Activated T-cell treated with anti-CD3 and anti-CD28 coated beads, Interleukin-2, amount 50 U/mL, for 4 hours (primary cell): ENCODE measurements around the gene FARP2. TPM values are rescaled to one million over a fixed set of nuclear protein-coding genes. Genes with fewer than 3 reads are reported as not detected.

ENCODE experiments used
- ATAC-seq, 2 donors: fragments of 200-7000 bp; cut with Tn5 transposase; one replicate each; pipeline ENCODE4 v1.10.0; 2021
- DNase-seq: peaks from one replicate; pipeline ENCODE4 v3.0.0-alpha.2; 2020
- H3K27me3 Mint-ChIP-seq: one replicate; pipeline ENCODE4 v1.8.0; 2021; ENCODE audit warnings: low read depth, mixed read lengths
- H3K36me3 Mint-ChIP-seq: one replicate; pipeline ENCODE4 v1.8.0; 2022; ENCODE audit warnings: mixed read lengths; ENCODE audit not compliant: insufficient read depth
- H3K4me1 Mint-ChIP-seq: one replicate; pipeline ENCODE4 v1.8.0; 2021; ENCODE audit warnings: low read depth, mixed read lengths
- H3K4me3 Mint-ChIP-seq: one replicate; pipeline ENCODE4 v1.8.0; 2021; ENCODE audit warnings: mild to moderate bottlenecking, moderate library complexity, mixed read lengths
- H3K9me3 Mint-ChIP-seq: one replicate; pipeline ENCODE4 v1.8.0; 2021; ENCODE audit warnings: mixed read lengths
- total RNA-seq, 3 donors: library from RNA; stranded (reverse); gene quantifications; one replicate each; pipeline ENCODE4 v1.2.1, GENCODE V29; 2021

FARP2 gene
- total RNA-seq, 3 donors from 2014 or later: 29.5 to 35.6 (median 30.3) TPM

DNA sequence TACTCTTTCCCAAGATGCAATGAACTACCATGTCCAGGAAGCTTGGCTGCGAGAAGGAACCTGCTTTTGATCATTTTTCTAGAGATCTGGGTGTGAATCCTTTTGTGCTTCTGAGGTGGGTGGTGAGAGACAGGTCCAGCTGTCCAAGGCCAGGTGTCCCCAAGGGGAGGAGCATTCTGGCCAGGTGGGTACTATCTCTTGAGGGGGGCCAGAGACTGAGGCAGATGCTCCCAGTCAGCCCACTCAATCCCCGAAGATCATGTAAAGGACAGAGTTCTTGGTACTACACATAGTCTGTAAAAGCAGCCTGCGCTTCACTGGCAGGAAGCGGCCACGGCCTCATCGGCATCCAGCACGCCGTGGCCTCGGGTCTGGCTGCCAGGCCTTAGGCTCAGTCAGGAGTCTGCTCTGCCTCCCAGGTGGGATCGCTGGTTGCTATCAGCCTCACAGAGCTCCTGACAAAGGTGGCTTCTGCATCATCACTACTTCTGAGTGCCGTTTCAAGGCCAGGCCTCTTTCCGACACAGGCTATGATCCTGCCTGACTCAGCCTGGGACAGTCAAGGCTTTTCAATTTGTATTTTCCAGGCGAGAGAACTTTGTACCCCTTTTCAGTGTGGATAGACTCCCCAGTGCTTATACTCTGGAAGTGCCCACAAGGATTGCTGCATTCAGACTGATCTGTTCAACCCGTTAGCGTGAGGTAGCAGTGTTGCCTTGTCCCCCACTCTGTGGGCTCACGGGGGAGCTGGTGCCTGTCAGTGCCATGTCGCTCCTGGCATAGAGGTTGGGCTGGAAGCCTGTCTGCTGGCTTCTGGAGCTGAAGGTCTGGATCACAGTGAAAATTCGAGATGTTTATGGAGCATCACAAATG lies 123.2 kb downstream of the FARP2 start:
- H3K27me3 Mint-ChIP-seq: no peaks in the 10 kb centered on the region
- H3K4me1 Mint-ChIP-seq: no peaks in the 10 kb centered on the region
- DNase-seq (no peak), ATAC-seq (no peak)
- peaks cover 4% of the 10 kb centered on the region for H3K36me3 Mint-ChIP-seq
- H3K4me3 Mint-ChIP-seq: no peak overlapping the region
- H3K9me3 Mint-ChIP-seq: no peaks in the 10 kb centered on the region

DNA sequence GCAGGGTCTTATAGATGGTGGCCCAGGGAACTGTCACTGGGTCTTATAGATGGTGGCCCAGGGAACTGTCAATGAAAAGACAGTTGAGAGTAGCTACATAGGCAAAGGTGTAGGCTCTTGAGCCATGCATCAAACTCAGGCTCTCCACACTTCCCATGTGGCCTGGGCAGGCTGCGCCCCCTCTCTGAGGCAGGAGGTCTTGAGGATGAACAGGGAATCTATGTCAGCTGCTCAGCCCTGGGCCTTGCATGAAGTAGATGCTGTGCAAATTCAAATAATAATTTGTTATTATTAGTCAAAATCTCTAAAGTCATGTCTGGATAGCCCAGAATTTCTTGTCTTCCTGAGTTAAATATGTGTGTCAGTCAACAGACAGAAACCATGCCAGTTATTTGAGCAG lies 125.6 kb downstream of the FARP2 start:
- no peak for DNase-seq
- ATAC-seq: no peak
- H3K36me3 Mint-ChIP-seq: peaks cover 4% of the 10 kb centered on the region
- H3K27me3 Mint-ChIP-seq: no peaks in the 10 kb centered on the region
- H3K4me1 Mint-ChIP-seq: no peaks in the 10 kb centered on the region
- no peak overlapping the region for H3K4me3 Mint-ChIP-seq
- H3K9me3 Mint-ChIP-seq: no peaks in the 10 kb centered on the region

DNA sequence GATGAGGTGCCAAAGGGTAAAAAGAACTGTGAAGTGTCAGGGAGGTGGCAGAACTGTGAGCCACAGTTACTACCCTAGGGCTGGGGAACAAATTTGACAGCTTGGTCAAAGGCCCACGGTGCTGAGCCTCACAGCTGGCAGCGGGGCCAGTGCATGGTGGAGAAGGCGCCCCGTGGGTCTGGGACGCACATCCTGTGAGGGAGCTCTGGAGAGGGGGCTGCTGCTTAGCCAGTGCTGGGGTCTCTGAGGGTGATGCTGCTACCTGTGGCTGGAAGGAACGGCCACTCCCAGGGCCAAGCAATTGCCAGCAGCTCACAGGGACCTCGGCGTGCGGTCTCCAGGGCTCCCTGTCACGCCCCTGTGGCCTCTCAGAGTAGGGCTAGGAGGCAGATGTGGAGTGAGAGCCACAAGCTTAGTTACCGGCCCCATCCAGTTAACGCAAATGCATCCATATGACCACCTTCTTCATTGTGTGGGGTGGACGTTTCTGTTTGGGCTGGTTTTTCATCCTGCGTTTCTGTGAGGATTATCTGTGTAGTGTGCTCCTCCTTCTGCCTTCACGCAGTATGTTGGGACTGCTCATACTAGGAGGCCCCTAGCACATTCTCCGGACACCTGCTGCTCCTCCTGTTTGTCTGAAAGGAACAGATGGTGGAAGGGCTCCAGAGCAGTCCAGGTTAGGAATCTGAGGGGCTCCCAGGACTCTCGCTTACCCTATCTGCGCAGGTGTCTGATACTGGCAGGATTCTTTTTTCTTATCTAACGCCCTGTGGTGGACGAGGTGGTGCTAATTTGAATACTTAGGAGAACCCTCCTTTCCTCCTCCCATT lies 126.3 kb downstream of the FARP2 start:
- H3K27me3 Mint-ChIP-seq: no peaks in the 10 kb centered on the region
- no peak for ATAC-seq
- no peaks in the 10 kb centered on the region for H3K9me3 Mint-ChIP-seq
- H3K4me1 Mint-ChIP-seq: no peaks in the 10 kb centered on the region
- H3K36me3 Mint-ChIP-seq: peaks cover 6% of the 10 kb centered on the region
- no peak overlapping the region for H3K4me3 Mint-ChIP-seq
- DNase-seq: no peak

DNA sequence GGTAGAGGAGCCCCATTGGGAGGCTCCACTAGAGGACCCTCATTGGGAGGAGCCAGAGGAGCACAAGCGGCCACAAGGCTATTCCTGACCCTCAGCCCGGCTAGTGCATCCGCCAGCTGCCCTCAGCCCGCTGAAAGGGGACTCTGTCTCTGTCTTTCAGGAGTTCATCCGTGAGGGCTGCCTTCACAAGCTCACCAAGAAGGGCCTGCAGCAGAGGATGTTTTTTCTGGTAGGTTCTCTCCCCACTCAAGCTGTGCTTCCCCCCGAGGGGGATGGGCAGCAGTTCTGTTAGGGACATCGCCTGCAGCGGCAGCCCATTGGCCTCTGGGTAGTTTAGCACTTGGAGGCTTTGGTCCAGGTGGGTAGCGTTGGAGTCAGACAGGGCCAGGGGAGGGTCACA lies 127.2 kb downstream of the FARP2 start:
- Mint-ChIP-seq H3K4me1 (no peaks in the 10 kb centered on the region), H3K27me3 (no peaks in the 10 kb centered on the region), H3K9me3 (no peaks in the 10 kb centered on the region), H3K4me3 (no peak overlapping the region), H3K36me3 (peaks cover 6% of the 10 kb centered on the region)
- DNase-seq (no peak), ATAC-seq (no peak)

DNA sequence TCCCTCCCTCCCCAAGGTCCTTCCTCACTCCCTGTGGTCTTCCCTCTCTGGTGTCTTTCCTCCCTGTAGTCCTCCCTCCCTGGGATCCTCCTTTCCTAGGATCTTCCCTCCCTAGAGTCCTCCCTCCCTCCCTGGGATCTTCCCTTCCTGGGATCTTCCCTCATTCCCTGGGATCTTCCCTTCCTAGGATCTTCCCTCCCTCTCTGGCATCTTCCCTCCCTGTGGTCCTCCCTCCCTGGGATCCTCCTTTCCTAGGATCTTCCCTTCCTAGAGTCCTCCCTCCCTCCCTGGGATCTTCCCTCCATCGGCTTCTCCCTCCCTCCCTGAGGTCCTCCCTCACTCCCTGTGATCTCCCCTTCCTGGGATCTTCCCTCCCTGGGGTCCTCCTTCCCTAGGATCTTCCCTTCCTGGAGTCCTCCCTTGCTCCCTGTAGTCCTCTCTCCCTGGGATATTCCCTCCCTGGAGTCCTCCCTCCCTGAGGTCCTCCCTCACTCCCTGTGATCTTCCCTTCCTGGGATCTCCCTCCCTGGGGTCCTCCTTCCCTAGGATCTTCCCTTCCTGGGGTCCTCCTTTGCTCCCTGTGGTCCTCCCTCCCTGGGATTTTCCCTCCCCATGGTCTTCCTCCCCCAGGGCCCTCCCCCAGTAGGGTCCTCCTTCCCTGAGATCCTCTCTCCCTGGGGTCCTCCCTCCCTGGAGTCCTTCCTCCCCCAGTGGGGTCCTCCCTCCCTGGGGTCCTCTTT lies 129.3 kb downstream of the FARP2 start:
- H3K4me3 Mint-ChIP-seq: no peak overlapping the region
- H3K4me1 Mint-ChIP-seq: no peaks in the 10 kb centered on the region
- ATAC-seq (no peak), DNase-seq (no peak)
- no peaks in the 10 kb centered on the region for H3K9me3 Mint-ChIP-seq
- H3K27me3 Mint-ChIP-seq: no peaks in the 10 kb centered on the region
- peaks cover 3% of the 10 kb centered on the region for H3K36me3 Mint-ChIP-seq

DNA sequence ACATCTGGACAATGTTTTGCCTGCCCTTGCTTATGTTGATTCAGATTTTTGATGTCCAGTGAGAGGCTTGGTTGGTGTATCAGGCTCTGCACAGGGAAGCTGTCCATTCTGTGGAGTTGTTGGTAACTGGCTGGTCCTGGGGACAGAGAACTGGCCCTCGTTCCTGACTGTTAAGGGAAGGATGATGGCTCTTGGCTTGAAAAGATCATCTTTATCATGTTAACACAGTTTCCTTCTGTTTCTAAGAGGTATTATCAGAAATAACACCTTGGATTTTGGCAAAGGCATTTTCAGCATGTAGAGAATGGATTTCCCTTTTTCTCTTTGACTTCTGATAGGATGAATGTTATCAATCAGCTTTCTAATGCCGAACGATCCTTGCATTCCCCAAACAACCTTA lies 133.0 kb downstream of the FARP2 start:
- no peaks in the 10 kb centered on the region for H3K9me3 Mint-ChIP-seq
- no peak for DNase-seq
- peaks cover 5% of the 10 kb centered on the region for H3K36me3 Mint-ChIP-seq
- no peaks in the 10 kb centered on the region for H3K4me1 Mint-ChIP-seq
- no peak overlapping the region for H3K4me3 Mint-ChIP-seq
- no peaks in the 10 kb centered on the region for H3K27me3 Mint-ChIP-seq
- ATAC-seq: no peak

DNA sequence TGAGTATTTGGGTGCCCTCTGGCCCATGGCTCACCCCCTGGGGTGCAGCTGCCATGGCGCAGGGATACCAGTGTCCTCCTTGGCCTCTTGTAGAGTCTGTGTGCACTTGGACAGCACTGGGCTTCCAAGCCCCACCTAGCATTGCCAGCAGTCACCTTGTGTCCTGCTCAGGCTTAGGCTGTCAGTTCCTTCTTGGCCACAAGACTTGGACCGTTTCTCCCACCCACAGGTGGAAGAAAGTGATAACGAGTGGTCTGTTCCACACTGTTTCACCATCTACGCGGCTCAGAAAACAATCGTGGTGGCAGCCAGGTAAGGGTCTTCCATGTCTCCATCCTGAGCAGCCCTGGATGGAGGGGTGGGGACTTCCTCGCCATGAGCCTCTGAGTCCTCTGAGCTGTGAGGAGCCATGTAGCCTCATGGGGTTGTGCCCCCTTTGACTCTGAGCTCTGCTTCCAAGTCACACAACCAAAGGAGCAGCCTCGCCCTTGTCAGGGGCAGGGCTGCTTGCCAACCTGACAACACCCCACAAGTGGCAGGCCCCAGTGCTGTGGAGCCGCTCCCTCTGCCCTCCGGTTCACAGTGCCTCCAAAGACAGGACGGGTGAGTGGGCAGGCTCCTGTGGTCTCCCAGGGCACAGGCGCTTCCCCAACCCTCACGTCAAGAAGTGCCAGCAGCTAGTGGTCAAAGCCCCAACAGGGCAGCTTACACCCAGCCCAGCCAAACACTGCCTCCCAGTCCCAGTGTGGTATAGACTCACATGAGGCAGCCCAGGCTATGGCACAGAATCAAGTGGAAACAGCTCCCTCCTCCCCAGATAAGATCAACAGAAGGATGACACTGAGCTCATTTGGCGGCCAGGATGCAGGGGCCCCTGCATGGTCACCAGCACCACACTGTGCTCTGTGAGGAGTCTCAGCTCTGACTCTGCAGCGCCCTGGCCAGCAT lies 133.9 kb downstream of the FARP2 start:
- ATAC-seq (no peak), DNase-seq (no peak)
- H3K4me3 Mint-ChIP-seq: no peak overlapping the region
- no peaks in the 10 kb centered on the region for H3K27me3 Mint-ChIP-seq
- no peaks in the 10 kb centered on the region for H3K9me3 Mint-ChIP-seq
- no peaks in the 10 kb centered on the region for H3K4me1 Mint-ChIP-seq
- peaks cover 5% of the 10 kb centered on the region for H3K36me3 Mint-ChIP-seq

DNA sequence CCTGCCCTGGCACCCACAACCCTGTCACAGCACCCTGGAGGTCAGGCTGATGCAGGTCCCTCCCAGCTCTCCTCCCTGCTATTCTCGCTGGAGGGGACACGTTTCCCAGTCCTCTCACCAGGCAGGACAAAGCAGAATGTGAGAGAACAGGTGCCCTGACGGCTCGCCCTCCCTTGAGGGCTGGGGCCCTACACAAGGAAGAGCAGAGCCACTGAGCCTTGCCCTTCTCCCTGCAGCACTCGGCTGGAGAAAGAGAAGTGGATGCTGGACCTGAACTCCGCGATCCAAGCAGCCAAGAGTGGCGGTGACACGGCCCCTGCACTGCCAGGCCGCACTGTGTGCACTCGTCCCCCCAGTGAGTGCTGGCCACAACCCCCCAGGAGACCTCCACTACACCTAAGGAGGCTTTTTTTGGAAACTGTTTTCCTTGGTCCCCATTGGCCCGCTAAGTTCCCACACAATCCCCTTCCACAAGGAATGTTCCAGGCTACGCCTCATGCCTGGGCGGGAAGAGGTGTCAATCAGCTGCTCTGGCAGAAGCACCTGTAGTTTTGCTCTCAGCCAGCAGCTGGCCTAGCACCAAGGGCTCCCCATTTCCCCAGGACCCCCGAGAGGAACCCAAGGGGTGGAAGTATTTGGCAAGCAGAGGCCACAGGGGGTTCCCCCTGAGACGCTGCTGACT lies 134.9 kb downstream of the FARP2 start:
- Mint-ChIP-seq H3K4me3 (no peak overlapping the region), H3K27me3 (no peaks in the 10 kb centered on the region), H3K9me3 (no peaks in the 10 kb centered on the region), H3K4me1 (no peaks in the 10 kb centered on the region), H3K36me3 (peaks cover 5% of the 10 kb centered on the region)
- DNase-seq (no peak), ATAC-seq (no peak)

DNA sequence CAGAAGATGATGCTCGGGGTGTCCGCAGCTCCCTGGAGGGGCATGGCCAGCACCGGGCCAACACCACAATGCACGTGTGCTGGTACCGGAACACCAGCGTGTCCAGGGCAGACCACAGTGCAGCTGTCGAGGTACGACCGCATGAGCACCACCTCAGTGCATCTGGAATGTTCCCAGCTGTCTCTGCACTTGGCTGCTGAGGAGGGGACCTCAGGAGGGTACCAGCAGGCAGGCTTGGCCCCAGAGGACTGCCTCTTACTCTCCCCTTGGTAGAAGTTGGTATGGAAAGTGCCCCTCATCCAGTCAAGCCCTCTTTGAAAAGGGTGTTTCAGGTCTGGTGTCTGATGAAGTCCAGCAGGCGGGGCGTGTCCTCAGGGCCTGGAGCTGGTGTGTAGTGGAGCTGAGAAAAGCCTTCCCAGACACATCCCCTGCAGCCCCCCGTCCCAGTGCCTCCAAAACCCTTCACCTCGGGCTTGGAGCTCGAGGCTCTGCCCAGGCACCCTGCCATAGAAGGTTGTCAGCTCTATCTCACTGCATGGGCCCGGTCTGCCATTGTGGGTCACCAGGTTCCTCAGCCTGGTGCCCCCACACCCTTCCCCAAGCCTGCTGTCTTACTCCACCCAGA lies 135.6 kb downstream of the FARP2 start:
- Mint-ChIP-seq H3K9me3 (no peaks in the 10 kb centered on the region), H3K4me1 (no peaks in the 10 kb centered on the region), H3K4me3 (no peak overlapping the region), H3K27me3 (no peaks in the 10 kb centered on the region), H3K36me3 (peaks cover 5% of the 10 kb centered on the region)
- no peak for DNase-seq
- ATAC-seq: no peak

DNA sequence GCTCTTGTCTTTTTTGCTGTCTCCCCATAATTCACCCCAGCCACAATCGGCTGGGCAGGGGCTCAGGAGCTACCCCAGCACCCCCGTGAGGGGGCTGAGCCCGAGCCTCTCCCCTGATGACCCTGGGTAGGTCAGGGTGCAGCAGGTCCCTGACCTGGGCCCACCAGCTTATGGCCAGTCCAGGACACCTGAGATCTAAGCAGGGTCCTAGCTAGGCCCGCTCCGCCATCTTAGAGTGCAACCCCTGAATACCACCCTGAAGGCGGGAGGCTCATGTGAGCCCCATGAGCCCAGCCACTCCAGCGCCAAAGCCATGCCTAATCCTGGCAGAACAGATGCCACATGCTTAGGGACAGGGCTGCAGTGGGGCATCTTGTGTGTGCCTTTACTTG lies 136.1 kb downstream of the FARP2 start:
- H3K27me3 Mint-ChIP-seq: no peaks in the 10 kb centered on the region
- H3K9me3 Mint-ChIP-seq: no peaks in the 10 kb centered on the region
- DNase-seq: no peak
- no peak overlapping the region for H3K4me3 Mint-ChIP-seq
- H3K4me1 Mint-ChIP-seq: no peaks in the 10 kb centered on the region
- no peak for ATAC-seq
- H3K36me3 Mint-ChIP-seq: peaks cover 5% of the 10 kb centered on the region

DNA sequence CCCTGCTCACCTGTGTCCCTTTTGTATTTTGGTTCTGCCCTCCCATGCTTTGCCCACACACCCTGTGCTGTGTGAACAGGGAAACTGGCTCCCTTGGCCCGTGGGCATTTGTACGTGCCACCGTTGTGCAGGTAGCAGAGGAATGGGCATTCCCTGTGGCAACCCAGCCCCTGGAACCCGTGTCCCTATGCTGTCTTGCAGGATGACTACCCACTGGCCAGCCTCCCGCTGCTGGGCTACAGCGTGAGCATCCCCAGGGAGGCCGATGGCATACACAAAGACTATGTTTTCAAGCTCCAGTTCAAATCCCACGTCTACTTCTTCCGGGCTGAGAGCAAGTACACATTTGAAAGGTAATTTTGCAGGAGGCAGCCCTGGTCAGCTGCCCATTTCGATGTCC lies 137.0 kb downstream of the FARP2 start:
- Mint-ChIP-seq H3K36me3 (peaks cover 6% of the 10 kb centered on the region), H3K4me3 (no peak overlapping the region), H3K27me3 (no peaks in the 10 kb centered on the region), H3K9me3 (no peaks in the 10 kb centered on the region), H3K4me1 (no peaks in the 10 kb centered on the region)
- no peak for ATAC-seq
- DNase-seq: no peak

DNA sequence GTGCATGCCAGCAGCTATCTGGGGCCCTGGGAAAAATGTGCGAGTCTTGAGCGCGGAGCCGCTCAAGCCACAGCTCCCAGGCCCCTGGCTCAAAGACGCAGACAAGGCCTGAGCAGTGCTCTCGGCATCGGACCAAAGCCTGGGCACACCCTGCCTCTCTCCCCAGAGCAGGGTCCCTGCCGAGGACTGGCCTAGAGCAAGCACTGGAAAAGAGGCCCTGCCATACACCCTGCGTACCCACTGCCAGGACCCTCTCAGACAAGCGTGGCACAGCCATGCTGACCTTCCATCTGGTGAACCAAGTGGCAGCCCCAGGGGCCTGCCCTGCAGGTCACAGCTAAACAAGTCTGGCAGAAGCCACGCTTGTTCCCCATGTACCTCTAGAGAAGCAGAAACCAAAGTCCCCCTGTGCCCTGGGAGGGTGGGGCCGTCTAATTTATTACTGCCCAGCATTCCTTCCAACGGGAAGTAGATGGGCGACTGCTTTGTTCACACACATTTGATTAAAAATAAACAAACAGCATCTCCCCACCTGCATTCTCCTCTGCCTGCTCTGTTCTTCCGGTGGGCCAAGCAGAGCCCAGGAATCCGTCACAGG lies 138.3 kb downstream of the FARP2 start:
- H3K4me3 Mint-ChIP-seq: no peak overlapping the region
- ATAC-seq (no peak), DNase-seq (no peak)
- no peaks in the 10 kb centered on the region for H3K4me1 Mint-ChIP-seq
- peaks cover 6% of the 10 kb centered on the region for H3K36me3 Mint-ChIP-seq
- H3K9me3 Mint-ChIP-seq: no peaks in the 10 kb centered on the region
- no peaks in the 10 kb centered on the region for H3K27me3 Mint-ChIP-seq
